Cardiac fibroblast (primary cell): ENCODE results near the gene EEPD1.

ENCODE experiments used
- DNase-seq, 2 donors: peaks; one replicate each; pipeline versions ENCODE4 v3.0.0 to v3.0.0-alpha.2; 2010; ENCODE audit warnings: low read depth in 2 of 2
- H3K4me3 ChIP-seq, 2 donors: replicated peaks in 1 of 2; 1 replicate in 1 of 2; 2 replicates in 1 of 2; pipeline ENCODE4 v1.5.1; 2011; ENCODE audit warnings: low read depth in 2 of 2, low read length in 2 of 2, mild to moderate bottlenecking in 2 of 2, moderate library complexity in 1 of 2
- CTCF ChIP-seq: IDR thresholded peaks from one replicate; pipeline ENCODE4 v1.5.1; 2011; ENCODE audit warnings: low read depth, mild to moderate bottlenecking, low read length, inconsistent platforms

The EEPD1 gene

GRCh38 chr7:36185092-36185491 is 32.0 kb downstream of the EEPD1 start:
- no peak for DNase-seq
- TF ChIP-seq CTCF: no peak
- H3K4me3 ChIP-seq: no peak overlapping the region

- peak in 1 of 2 donors; percentile 6 for DNase-seq
- H3K4me3 ChIP-seq: no peak overlapping the region
- no peak for TF ChIP-seq CTCF
Measured at GRCh38 chr7:36185756-36186155, 32.7 kb downstream of the EEPD1 start.

GRCh38 chr7:36186359-36187121 is 33.5 kb downstream of the EEPD1 start:
- no peak for DNase-seq
- no peak for TF ChIP-seq CTCF
- H3K4me3 ChIP-seq: no peak overlapping the region

GRCh38 chr7:36188266-36188665 is 35.2 kb downstream of the EEPD1 start:
- no peak for TF ChIP-seq CTCF
- no peak for DNase-seq

GRCh38 chr7:36188906-36189305 is 35.9 kb downstream of the EEPD1 start:
- no peak for TF ChIP-seq CTCF

More at GRCh38 chr7:36188266-36188665, 35.2 kb downstream of the EEPD1 start:
- no peak overlapping the region for H3K4me3 ChIP-seq

GRCh38 chr7:36190447-36191291 is 37.6 kb downstream of the EEPD1 start:
- no peak for DNase-seq
- TF ChIP-seq CTCF: no peak
- no peak overlapping the region for H3K4me3 ChIP-seq

More at GRCh38 chr7:36188906-36189305, 35.9 kb downstream of the EEPD1 start:
- no peak overlapping the region for H3K4me3 ChIP-seq
- DNase-seq: no peak
